HG03060 (cell line): ENCODE results near the gene COPZ1.

Experiments used
- ATAC-seq: cut with Tn5 transposase; IDR thresholded peaks from one replicate; pipeline ENCODE4 v1.9.1; 2021; ENCODE audit warnings: low read depth, moderate number of reproducible peaks; ENCODE audit not compliant: unreplicated experiment

Gene COPZ1

DNA sequence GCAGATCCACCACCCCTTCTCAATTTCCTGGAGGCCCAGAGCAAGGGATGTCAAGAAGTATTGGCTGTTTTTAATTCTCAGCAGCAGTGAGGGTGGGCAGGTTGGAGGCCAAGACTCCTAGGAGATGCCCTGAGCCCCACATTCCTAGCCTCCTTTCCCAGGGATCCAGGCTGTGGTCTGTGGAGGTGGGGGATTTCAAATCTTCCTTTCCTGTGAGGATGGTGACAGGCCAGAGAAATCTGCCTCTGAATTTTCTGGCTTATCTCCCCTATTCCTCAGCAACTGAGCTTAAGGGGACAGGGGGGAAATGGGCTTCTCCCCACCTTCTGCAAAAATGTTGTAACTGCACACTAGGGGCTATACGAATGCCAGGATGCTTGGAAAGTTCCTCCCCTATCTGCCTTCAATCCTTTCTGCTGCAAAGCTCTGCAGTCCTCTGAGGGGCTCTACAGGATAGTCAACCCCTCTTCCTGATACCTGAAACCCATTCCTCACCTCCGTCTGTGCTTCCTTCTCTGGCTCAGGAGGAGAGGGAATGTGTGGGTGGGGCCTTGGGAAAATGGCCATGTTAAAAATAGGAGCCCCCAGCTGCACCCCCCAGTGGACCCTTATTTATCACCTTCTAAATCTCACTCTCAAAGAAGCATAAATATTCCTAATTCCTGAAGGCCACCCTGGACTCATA, 32.7 kb downstream of the COPZ1 start:
- ATAC-seq: no peak

DNA sequence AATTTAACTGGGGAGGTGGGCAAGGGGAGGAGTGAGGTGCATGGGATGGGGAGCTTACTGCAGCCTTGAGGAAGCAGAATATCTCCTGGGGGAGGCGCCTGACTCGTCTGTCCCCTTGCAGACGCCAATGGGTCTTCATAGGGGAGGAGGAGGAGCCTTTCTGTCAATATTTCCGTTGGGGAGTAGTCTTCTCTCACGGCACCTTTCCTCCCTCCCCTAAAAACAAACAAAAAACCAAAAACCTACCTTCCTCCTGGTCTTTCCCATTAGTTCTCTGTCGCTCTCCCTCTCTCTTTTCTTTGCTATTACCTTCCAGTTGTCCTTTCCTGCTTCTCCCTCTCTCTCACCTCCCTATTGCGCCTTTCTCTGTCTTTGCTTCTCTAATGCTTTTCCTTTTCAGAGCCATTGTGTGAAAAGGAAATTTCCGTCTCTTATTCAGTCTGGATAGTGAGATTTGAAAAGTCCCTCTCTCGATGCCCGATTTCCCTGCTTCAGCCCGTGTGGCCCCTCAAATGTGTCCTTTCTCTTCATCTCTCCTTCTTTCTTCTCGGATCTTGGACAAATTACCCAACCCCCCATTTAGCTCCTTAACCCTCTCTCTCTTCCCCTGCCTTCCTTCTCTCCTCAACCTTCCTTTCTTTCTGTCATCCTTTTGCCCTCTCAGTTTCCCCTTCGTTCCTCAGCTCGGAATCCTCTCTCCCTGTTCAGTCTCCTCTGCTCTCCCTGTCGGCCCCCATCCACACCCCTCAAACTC, 33.4 kb downstream of the COPZ1 start:
- no peak for ATAC-seq

DNA sequence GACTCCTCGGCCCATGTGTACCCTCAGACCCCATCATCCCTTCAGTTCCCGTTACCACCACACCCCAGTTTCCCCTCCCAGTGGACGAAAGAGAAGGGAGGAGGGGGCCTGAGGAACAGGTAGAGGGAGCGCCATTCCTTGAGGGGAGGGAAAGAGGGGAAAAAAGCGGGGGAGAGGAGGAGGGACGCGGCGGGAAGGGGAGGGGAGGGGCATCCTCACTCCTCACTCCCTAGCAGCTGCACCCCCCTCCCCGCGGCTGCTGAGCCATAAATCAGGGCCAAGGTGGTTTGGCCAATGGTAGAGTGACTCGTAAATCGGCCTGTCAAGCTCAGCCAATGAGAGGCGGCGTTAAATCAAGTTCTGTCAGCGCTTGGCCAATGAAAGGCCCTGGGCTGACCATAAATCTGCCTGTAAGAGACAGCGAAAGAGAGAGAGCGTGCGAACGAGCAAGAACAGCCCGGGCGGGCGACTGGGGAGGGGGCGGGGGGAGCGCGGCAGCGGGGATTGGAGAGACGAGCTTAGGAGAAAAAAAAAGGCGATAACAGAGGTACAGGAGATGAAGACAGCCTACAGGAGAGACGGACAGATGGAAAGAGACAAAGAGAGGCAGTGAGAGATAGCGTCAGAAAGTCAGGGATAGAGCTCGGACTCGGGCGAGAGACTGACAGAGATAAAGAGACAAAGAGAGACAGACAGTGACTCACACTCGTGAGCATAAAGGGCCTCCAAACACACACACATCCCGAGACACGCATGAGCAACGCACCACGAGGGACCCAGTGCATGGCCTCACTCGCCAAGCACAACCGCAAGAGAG, 34.2 kb downstream of the COPZ1 start:
- ATAC-seq: peak; percentile 96

DNA sequence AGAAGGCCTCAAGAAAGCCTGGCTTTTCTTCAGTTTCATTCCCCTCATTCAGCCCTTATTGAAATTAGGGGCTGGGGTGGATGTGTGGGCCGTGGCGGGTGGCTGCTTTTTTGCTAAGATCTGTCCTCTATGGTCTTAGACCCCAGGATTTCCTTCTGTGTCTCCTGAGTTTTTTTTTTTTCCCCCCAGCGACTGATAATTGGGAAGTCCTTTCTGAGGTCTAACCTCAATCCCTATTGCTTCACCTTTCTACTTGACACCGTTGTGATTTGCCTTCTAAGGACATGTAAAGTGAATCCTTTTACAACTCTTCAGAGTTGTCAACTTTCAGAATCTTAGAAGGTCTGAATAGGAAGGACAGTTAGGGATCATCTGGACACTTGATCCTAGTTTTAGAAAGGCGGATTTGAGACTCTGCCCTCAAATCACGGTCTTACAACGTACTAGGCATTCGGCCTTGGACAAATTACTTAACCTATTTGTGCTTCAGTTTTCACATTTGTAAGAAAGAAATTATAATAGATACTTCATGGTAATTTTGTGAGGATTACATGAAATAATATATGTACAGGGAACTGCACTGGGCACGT, 34.9 kb downstream of the COPZ1 start:
- ATAC-seq: no peak

GRCh38 chr12:54360717-54361456, 36.0 kb downstream of the COPZ1 start:
- no peak for ATAC-seq

- no peak for ATAC-seq
Measured at GRCh38 chr12:54363047-54363446, 38.1 kb downstream of the COPZ1 start.

DNA sequence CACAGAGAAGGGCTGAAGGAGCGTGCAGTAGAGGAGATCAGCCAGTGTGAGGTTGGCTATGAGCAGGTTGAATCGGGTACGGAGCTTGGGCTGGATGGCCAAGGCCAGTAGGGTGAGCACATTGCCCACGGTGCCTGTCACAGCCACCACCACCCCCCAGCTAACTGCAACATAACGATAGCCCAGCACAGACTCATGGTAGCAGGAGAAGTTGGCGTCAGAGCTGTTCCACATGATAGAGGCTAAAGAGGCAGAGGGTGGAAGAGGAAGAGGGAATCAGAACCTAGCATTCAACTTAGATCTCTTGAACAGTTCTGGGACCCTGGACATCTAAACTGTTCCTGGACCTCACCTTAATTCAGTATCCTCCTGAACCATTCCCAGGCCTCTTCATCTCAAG, 38.7 kb downstream of the COPZ1 start:
- no peak for ATAC-seq

DNA sequence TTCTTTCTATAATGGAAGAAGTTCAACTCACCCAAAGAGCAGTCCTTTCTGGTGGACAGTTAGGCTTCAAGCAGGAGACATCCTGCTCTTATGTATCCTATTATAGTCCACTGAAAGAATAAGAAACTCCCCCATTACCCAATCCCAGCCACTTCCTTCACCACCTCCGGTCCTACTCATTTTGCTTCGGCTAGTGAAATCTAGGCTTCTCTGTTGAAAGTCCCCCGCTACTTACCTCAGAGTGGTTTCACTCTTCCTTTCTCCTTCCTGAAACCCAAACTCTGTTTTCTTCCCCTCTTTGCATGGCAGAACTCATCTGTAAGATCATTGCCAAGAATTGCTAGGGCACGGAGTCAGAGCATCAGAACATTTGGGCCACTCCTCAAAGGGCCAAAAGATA, 39.5 kb downstream of the COPZ1 start, which contains the start of gene GPR84:
TSS of gene GPR84 (minus strand) at position 74 of the 400 bp plus-strand sequence. CDS start 635 bp downstream, outside the sequence.
- no peak for ATAC-seq

DNA sequence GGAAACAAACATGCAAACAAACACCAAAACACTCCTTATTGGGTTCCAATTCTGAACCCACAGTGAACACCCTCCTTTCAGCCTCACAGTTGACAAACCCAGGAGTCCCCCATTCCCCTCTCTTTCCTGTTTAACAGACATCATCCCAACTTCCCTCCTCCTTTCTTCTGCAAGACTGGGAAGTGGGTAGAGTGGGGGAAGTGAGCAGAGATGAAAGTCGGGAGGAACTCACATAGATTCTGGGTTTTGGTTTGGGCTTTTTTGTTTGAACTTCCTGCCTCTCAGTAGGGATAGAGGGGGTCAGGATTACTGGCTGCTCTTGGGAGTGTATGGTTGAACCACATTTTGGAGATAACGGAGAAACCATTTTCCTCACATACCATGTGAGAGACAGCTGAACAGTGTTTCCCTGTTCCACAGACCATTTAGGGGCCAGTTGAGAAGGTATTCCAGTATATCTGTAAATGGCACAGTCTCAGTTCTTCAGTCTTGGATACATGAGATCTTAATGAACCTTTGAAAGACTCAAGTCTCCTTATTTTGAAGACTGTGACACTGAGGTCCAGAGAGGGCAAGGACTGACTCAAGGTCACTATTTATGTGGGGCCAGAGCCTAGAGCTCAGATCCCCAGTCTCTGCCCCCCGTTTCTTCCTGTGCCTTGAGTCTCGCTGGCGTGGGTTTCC, 43.2 kb downstream of the COPZ1 start:
- ATAC-seq: no peak

- no peak for ATAC-seq
Measured at GRCh38 chr12:54368709-54369596, 44.0 kb downstream of the COPZ1 start.

GRCh38 chr12:54369597-54370131, 44.7 kb downstream of the COPZ1 start:
- no peak for ATAC-seq

- no peak for ATAC-seq
Measured at GRCh38 chr12:54370171-54370730, 45.3 kb downstream of the COPZ1 start.

DNA sequence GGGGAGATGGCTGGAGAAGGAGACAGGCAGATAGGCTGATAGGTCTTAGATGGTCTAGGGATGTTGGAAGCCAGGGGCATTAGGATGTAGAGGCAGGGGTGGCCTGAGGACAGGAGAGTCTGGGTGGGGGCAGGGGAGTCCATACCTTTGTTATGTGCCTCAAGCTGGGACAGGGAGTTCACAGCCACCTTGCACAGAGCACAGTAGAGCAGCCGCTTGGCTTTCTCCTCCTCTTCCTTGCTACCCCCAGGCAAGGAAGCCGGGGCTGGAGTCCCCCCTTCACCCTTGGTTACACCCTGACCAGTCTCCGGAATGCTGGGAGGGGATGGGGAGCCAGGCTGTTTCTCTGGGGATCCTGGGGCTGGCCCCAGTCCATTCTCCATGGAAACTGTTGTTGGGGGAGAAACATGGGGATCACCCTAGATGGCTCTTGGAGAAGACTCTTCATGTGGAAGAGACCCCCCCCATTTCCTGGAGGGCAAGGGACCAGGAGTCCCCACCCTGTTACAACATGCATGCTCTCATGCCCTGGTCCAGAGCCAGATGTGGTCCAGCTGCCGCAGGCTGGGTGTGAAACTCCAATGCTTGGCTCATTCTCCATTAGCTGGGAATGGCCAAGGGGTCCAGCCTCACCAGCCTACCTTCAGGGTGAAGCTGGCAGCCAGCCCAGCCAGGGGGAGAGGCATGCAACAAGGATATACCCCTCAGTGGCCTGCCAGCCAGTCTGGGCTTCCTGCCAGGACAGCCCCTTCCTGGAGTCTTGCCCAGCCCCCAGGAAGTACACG, 46.6 kb downstream of the COPZ1 start:
- ATAC-seq: no peak

DNA sequence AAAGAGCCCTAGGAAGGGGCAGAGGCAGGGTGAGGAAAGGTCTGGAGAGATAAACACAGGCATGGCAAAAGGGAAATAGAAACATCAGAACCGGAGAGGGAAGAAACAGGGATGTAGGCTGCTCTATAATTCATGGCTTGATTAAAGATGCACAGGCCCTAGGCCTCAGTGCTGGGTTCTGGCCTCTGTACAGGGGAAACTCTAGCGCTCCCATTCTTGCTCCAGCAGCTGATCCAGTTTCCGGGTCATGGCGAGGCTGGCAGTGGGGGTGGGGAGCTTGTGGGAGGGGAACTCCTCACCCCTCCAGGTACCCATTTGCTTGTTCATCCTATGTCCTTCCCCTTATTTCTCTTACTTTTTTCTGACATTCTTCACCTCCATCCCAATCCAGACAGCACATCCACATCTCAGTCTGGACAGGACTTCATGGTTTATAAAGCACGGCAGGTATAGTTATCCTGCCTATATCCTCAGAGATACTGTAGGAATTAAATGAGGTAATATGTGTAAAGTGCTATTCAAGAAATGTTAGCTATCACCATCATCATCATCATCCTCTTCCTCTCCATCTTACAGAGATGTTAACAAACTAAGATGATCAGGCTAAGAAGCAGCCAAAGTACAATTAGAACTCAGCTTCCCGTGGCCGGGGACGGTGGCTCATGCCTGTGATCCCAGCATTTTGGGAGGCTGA, 47.3 kb downstream of the COPZ1 start:
- no peak for ATAC-seq

DNA sequence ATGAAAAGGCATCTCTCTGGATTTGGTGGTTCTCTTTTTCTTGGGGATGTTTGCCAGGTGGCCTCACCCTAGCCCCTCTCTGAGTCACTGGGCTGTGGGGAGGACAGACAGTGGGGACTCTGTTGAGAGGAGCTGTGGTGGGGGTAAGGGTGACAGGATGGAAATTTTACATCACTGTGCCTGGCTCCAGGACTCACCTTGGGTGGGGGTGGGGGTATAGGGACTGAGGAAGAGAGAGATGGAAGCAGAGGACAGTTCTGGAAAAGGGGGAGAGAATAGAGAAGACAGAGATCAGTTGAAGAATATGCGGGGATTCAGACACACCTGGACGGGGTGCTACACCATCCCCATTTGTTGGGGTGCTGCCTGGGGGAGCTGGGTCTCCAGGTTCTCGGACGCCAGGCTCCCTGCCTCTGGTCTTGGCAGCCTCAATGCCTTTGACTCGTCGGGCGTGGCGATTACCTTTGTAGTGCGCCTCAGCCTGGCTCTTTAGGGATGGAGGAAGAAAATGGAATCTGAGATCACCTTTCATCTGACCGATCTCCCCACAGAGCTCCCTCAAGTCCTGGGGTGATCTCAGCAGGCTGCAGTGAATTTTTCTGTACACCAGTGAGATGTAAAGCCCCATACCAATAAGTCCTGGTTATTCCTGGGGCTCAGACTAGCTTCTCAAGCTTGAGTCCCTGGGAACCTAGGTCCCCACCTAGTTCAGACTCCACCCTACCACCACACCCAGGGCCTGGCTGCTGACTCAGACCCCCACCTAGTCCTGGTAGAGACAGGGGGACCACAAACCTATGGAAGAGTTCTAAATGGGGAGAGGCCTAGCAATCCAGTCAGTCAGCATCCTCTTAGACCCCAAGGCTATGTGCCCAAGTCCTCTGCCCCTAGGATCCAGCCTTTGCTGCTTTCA, 49.0 kb downstream of the COPZ1 start:
- ATAC-seq: no peak
